Measurements from ENCODE around the gene LINGO4.
"Not testable (repeated sequence)": the region's sequence is repeated elsewhere in the genome, so short reads cannot be mapped to it uniquely, and the experiment has no call there.

The LINGO4 gene

GRCh38 chr1:151813271-151813977 is 8.2 kb upstream of the LINGO4 start:
- no peak for DNase-seq

- DNase-seq: no peak
Observed at GRCh38 chr1:151811181-151811580, 6.0 kb upstream of the LINGO4 start.

- DNase-seq: no peak
Observed at GRCh38 chr1:151809985-151810556, 4.9 kb upstream of the LINGO4 start.

DNA sequence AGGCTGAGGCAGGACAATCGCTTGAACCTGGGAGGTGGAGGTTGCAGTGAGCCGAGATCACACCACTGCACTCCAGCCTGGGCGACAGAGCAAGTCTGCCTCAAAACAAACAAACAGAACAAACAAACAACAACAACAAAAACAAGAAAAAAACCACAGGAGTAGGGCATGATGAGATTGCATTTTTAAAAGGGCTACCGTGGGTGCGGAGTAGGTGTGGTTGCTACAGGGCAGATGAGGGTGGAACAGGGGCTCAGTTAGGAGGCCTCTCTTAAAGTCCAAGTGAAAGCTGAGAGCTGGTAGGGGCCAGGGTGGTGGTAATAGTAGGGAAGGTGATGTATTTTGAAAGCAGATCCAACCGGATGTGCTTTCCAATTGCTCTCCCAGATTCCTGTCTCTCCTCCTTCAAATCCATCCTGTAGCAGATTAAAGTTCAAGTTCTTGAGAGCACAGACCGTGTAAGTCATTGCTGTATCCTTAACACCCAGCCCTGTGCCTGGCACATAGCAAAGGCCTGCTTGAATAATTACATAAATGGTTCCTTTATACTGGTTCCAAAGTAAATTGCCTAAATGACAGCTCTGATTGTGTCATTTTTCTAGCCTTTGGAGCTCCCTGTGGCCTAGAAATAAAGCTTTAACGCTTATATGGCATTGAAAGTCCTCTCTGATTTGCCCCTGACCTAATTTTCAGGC is 4.2 kb upstream of the LINGO4 start:
- no peak for DNase-seq

DNA sequence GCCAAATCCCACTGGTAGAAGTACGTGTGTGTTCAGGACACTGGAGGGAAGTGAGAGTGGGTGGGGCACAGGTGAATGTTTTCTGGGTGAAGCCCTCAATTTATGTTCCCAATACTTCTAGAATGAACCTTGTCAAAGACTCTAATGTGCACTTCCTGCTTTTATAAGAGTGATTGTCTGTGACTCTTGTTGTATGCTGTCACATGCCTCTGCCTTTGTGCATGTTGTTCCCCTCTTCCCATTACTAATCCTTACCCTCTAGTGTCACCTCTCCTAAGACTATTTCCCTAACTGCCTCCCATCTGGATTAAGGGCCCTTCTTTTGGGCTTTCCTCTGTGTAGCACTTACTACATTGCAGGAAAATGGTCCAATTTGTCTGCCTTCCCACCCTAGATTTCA is 2.5 kb upstream of the LINGO4 start:
- DNase-seq: no peak

DNA sequence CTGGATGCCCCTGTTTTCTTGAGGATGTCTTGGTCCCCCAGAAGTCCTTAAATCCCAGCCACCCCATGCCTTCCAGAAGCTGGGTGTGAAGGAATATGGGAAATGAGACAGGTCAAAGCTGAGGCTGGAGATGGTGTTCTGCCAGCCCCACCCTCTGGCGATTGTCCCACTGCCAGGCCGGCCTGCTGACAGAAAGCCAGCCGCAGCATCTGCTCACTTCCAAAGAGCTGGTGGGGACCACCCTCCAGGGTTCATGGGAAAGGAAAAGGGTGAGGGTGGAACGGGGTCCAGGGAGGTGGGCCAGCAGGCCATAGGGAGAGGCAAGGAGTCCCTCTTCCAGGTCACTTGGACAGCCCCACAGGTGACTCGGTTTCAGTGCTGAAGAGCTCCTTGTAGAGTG is 1.9 kb upstream of the LINGO4 start:
- DNase-seq: no peak

DNA sequence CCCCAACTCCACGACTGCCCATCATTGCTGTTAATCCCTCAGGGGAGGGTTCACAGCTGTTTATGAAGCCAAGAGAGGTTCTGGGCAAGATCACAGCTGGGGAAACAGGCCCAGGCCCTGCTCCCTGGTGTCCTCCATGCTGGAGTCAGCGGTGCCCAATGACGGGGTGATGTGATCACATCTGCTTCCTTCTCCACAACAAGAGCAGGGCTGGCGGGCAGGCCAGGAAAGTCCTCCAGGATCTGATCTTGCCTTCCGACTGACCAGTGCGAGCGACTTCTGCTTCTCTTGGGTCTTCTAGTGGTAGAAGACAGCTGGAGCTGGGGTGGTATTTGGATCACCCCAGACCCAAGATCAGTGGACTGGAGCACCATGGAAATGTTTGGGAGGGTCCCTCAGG is 951 bp upstream of the LINGO4 start:
- no peak for DNase-seq

GRCh38 chr1:151803915-151804314 is 1.3 kb downstream of the LINGO4 start:
- DNase-seq: no peak

DNA sequence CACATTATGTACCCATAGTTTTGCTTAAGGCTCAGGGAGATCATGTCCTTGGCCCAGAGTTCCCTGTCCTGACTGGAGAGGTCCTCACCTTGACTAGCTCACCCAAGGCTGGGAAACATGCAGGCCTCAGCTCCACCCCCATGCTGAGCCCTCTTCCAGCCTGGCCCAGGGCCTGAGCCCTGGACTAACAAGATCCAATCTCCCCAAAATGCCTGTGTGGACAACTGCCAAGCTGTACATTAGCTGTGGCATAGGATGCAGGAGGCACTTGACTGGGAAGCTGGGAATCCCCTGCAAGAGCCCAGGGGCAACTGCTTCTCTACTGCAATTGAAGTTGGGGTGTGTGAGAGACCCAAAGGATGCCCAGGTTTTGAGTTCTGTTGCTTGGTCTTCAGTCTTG is 2.1 kb downstream of the LINGO4 start:
- no peak for DNase-seq

- no peak for DNase-seq
Observed at GRCh38 chr1:151802372-151802771, 2.8 kb downstream of the LINGO4 start.

GRCh38 chr1:151801846-151802245 is 3.4 kb downstream of the LINGO4 start:
- no peak for DNase-seq

DNA sequence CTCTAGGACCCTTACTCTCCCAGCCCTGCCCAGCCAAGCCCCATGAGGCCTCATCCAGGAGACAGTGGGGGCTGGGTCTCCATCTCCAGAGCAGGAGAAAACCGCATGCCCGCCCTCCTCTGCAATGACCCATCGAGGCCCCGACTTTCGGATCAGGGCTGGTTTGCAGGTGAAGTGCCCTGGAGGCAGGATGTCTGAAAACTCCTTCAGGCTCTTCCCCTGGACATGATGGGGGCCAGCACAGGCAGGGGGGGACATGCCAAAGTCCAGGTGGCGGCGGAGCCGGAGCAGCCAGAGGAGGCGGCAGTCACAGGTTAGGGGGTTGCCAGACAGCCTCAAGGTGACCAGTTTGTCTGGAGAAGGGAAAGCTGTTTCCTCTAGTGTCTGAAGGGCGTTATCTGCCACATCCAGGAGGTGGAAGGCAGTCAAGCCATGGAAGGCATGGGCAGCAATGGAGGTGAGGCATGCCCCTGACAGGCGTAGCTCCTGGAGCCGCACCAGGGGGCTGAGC is 3.9 kb downstream of the LINGO4 start:
- DNase-seq: no peak

DNA sequence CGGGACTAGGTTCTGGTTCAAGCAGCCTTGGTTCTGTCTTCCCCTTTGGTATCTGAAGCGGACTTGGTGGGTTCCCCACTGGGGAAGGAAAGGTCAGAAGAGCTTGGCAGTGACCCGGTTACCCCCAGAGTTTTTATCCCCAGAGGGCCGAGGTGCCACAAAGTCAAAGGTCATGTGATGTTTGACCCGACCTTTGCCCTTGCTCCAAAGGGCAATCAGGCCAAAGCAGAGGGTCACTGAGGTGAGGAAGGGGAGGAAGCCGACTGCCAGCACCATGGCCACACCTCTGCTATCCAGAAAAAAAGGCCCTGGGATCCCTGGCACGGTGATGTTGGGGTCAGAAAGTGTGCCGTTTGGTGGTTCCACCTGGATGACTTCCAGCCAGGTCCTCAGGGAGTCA is 4.4 kb downstream of the LINGO4 start:
- DNase-seq: no peak

- DNase-seq: no peak
Observed at GRCh38 chr1:151799179-151800022, 5.8 kb downstream of the LINGO4 start.

DNA sequence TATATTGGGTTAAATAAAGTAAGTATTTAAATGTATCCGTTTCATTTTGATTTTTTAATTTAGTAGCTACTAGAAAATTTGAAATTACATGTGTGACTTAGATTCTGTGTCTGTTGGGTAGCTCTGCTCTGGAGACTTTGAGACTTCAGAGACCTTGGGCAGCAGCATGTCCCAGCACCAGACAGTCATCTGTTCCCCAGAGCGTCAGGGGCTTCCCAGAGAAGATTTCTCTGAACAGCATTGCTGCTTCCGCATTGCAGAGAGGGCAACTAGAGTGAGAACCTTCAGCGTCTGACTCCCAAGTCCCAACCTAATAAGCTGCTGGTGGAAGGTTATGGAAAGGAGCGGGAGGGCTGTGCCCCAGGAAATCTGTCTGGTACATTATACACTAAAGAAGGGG is 6.6 kb downstream of the LINGO4 start:
- no peak for DNase-seq

GRCh38 chr1:151790940-151791651 is 14.1 kb downstream of the LINGO4 start:
- DNase-seq: no peak

DNA sequence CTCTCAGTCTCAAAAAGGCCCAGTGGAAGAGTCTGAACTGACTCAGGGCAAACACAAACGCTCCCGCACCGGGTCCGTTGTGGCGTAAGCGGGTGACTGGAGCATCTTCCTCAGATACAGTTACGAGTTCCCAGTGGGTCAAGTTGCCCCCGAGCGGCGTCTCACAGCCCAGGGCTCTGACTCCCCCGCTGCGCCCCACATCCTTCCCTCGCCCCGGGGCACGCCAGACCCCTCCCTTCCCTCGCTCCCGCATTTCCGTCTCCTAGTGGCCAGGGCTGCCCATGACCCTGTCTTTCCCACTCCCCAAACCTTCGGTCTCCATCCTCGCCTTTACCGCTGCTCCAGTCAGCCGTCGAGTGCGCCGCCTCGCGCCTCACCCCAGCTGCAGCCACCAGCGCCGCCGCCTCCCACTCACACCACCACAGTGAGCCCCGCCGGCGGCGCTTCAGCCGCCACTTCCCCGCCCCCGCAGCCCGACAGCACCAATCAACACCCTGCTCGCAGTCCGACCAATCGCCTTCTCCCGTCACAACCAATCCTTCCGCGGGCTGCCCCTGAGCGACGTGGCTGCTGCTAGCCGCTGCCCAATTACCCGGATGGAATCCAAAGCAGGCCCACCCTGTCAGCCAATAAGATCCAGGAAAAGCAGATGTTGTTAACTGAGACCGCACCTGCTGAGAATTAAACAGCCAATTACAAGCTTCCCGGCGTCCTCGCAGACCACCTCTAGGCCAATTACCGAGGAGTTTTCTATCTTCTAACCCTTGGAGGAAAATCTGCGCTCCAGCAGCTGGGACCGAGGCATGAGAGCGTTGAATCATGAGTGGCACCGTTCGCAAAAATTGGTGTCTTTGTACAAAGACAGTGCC is 14.9 kb downstream of the LINGO4 start, which contains the start of gene TDRKH:
Gene TDRKH (minus strand): TSS at position 430 of the 869 bp plus-strand sequence. CDS start 7,478 bp downstream, outside the sequence.
- DNase-seq: peak; percentile 100

DNA sequence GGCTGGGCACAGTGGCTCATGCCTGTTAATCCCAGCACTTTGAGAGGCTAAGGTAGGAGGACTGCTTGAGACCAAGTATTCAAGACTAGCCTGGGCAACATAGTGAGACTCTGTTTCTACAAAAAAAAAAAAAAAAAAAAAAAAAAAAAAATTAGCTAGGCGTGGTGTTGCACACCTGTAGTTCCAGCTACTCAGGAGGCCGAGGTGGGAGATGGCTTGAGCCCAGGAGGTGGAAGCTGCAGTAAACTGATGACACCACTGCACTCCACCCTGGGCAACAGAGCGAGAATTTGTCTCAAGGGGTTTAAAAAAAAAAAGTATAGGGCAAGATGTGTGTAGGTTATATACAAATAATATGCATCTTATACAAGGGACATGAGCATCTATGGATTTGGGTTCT is 17.5 kb downstream of the LINGO4 start:
- no peak for DNase-seq

DNA sequence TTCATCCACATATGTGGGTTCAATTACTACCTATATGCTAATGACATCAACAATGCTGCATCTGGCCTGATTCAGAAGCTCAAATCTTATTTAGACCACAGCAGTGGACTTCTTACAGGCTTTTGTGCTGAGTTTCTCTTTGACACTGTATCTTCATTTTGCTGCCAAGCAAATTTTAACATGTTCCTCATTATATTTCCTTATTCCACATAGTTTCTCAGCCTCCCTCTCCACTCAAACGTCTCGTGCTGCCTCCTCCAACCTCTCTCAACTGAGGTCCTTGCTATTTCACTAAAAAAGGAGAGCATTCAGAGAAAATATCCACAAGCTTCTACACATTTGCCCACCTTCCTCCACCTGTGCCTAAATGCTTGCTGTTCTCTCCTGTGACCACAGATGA is 21.4 kb downstream of the LINGO4 start:
- DNase-seq: no peak

- DNase-seq: no peak
Observed at GRCh38 chr1:151782741-151783140, 22.5 kb downstream of the LINGO4 start.

DNA sequence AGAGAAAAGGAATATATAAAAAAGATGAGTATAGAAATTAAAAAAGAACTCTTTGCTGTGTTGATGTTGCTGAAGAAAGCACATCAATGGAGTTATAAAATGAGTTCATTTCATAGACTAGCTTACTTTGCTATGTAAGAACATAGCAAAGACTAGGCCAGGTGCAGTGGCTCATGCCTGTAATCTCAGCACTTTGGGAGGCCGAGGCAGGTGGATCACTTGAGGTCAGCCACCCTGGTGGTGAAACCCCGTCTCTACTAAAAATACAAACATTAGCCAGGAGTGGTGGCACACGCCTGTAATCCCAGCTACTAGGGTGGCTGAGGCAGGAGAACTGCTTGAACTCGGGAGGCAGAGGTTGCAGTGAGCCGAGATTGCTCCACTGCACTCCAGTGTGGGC is 23.2 kb downstream of the LINGO4 start:
- DNase-seq: not testable (repeated sequence)
